CD4-positive, alpha-beta T cell treated with Interleukin-10 for 1 hour (primary cell): ENCODE results near the gene TBX4.
A peak's percentile ranks its signal among the peaks of the same experiment; 100 is the strongest.

Source experiments
- DNase-seq: peaks from one replicate; pipeline ENCODE4 v3.0.0-alpha.2; 2020

TBX4 gene

DNA sequence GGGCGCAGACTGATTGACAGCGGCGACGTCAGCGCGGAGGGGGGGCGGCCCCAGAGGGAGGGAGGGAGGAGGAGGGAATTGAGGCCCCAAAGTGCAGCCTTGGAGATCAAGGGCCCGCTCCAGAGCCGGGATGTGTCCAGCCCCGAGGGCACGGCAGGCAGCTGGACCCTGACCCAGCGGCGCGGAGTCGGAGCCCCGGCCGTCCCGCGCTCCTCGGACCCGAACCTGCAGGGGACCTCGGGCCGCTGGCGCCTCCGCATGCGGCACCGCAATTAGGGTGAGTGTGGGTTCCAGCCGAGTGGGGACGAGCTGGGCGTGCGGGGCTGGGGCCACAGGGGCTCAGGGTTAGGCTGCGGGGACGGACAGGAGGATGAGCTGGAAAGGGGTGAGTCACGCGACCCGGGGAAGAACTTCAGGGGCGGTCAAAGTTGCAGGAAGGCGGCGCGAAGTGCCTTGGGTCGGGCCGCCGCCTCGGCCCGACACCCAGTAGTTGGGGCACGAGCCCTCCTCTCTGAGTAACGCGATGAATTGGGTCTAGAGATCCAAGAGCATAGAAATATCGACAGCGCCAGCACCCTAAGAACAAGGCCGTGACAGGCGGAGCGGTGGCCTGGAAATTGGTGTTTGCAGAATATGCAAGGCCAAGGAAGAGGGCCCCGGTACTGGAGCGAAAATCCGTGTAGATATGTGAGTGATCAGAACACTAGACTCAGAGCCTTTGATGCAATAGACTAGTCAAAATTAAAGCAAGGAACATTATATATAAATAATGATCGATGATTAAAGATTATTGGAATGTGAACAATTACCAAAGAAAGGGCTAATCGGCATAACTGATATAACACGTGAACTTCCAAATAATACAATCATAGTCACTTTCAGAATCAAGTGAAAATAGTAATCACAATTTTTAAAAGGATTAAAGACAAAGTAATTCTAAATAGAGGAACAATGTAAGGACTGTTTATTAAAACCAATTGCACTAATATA is at the start of gene TBX4:
TBX4 (plus strand) TSS at position 122 of the 990 bp plus-strand sequence. CDS start 4,069 bp downstream, outside the sequence.
- no peak for DNase-seq

DNA sequence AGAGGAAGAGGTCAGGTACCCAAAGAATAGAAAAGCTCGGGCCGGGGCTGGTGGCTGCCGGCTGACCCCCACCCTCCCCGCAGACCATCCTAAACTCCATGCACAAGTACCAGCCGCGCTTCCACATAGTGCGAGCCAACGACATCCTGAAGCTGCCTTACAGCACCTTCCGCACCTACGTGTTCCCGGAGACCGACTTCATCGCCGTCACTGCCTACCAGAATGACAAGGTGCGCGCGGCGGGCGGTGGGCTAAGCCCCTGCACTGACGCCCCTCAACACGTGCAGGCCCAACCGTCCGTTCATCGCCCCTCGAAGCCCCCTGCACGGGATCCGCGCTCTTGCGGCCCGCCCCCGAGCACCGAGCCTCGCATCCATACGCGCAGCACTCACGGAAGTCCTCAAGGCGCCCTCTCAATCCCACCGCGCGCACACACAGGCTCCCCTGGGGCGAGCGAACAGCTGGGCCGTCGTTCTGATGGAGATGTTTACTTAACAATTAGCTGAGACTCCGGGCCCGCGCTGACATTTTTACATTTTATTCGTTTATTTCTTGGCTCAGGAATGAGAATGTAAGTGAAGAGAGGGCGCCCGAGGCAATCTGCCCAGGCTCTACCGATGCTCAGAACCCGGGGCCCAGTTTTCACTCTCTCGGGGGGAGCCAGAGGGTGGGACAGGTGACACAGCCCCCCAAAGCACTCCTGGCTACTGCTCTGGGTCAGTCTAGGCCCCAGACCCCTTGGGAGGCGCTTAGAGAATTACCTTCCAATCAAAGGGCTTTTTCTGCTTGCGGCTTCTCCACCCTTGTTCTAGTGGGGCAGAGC is 49.0 kb upstream of the TBX4 start:
- peak; percentile 19 for DNase-seq

DNA sequence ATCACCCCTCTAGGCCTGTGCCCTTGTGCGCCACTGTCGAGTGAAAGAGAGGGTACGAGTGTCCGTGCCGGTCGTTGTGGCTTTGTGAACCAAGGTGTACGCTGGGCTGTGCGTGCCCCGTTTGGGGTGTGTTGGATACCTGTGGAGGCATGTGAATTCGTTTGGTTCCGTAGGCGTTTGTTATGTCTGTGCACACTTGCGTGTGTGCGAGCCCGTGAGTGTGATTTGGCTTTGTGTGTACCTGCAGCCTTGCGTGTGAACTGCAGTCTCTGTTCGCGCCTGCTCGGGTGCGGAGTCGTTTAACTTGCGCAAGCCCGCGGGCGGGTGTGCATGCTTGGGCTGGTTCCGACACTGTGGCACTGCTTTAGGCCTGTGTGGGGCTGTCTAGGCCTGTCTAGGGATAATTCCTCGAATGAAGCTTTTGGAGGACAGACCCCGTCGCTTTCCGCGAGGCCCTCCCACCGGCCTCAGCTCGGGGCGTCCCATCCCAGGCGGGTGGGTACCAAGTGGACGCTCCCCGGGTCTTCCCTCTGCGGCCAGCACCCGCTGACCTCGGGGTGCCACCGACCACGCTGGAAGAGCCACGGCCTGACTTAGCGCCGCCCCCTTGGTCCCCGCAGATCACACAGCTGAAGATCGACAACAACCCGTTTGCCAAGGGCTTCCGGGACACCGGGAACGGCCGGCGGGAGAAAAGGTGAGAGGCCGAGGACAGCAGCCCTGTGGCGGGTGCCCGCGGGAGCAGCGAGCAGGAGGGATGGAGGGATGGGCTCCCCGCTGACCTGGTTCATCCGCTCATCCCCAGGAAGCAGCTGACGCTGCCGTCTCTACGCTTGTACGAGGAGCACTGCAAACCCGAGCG is 48.2 kb upstream of the TBX4 start:
- DNase-seq = peak; percentile 16

DNA sequence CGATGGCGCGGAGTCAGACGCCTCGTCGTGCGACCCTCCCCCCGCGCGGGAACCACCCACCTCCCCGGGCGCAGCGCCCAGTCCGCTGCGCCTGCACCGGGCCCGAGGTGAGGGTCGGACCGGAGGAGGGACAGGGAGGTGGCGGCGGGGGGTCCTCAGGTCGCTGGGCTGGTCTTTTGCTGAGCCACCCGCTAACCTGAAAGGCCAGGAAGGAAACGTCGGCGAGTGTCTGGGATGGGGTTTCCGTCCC is 47.6 kb upstream of the TBX4 start:
- no peak for DNase-seq

DNA sequence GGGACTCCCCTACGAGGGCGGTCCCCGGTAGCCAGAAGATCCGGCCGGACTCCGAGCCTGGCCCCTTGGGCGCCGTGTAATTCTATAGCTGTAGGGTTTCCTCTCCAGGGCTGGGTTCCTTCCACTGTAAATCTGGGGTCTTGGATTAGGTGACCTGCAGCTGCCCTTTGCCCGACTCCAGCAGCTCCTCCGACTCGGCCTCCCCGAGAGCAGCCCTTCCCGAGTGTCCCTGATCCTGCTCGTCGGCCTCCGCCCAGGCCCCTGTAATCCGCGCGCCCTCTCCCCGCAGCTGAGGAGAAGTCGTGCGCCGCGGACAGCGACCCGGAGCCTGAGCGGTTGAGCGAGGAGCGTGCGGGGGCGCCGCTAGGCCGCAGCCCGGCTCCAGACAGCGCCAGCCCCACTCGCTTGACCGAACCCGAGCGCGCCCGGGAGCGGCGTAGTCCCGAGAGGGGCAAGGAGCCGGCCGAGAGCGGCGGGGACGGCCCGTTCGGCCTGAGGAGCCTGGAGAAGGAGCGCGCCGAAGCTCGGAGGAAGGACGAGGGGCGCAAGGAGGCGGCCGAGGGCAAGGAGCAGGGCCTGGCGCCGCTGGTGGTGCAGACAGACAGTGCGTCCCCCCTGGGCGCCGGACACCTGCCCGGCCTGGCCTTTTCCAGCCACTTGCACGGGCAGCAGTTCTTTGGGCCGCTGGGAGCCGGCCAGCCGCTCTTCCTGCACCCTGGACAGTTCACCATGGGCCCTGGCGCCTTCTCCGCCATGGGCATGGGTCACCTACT is 47.1 kb upstream of the TBX4 start:
- DNase-seq = no peak

DNA sequence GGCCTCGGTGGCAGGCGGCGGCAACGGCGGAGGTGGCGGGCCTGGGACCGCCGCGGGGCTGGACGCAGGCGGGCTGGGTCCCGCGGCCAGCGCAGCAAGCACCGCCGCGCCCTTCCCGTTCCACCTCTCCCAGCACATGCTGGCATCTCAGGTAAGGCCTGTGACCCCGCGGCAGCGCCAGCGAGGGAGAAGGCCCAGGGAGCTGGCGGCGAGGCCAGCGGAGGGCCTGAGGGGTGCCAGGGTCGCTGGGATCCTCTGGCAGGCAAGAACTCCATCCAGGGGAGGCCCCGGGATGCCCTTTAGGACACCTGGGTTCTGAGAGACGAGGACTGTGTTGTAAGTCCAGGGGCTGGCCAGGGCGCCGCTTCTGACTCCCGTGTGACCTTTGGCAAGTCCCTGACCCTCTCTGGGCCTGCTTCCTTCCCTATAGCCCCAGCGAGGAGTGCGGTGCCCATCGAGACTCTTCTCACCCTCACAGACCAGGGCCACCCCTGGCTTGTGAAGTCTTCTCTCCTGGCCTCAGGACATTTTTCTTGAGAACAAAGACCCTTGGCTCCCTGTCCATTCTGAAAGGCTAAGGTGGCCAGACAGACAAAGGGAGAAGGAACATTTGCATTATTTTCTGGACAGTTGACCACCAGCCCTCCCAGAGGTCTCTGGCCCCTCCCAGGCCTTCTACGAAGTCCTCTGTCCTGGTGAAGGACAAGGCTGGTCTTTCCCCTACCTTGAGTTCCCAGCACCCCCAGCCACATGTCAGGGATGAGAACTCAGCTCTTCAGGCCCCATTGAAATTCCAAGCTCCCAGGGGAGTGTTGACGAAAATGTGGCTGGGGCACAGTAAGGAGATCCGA is 46.3 kb upstream of the TBX4 start:
- DNase-seq = no peak

DNA sequence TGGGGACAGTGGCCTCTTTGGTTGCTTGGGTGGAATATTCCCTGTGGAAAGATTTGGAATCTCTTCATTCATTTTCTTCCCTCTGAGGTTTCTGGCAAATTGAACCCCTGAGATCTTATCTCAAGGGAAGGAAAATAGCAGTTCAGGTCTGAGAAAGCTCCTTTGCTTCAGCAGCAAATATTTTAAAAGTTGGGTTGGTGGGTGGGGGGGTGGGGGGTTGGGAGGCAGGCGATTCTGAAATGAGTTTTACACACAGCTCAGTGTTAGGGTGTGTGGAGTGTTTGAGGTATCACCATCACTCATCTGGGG is 45.7 kb upstream of the TBX4 start:
- no peak for DNase-seq

DNA sequence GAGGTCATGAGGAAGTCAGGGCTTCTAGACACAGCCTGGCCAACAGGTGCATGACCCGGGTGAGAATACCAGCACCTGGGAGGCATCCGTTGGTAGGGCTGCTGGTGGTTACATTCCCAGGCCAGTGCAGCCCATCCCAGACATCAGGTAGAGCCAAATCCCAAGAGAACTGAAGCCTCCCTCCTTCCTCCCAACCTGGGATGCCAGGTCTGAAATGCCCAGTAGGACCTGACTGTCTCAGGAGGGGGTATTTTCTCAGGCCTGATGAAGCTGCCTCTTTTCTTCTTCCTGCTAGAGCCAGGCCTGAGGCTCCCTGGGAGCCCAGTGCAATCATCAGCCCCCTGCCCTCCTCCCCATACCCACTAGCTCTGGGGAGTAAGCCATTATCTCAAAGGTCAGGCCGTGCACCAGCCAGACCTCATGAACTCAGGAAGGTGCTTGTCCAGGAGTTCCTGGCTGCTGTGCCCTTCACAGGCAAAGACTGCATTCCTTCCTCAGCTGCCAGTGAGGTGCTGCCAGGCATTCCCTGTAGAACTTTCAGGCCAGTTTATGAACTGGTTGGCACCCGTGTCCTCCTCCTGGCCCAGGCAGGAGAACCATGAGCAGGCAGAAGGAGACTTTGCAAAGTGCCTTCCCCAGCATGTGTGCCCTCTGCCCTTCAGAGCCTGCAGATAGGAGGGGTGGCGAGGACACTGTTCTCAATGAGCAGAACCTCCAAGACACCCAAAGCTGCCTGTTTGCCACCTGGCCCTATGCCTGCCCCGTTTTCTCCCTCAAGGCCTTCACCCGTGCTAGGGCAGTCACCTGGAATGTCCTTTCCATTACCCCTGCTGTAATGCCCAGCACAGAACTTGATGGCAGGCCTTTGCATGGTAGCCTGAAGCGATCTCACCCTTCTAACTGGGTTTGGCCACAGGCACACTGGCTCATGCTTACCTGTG is 45.0 kb upstream of the TBX4 start:
- DNase-seq = no peak

DNA sequence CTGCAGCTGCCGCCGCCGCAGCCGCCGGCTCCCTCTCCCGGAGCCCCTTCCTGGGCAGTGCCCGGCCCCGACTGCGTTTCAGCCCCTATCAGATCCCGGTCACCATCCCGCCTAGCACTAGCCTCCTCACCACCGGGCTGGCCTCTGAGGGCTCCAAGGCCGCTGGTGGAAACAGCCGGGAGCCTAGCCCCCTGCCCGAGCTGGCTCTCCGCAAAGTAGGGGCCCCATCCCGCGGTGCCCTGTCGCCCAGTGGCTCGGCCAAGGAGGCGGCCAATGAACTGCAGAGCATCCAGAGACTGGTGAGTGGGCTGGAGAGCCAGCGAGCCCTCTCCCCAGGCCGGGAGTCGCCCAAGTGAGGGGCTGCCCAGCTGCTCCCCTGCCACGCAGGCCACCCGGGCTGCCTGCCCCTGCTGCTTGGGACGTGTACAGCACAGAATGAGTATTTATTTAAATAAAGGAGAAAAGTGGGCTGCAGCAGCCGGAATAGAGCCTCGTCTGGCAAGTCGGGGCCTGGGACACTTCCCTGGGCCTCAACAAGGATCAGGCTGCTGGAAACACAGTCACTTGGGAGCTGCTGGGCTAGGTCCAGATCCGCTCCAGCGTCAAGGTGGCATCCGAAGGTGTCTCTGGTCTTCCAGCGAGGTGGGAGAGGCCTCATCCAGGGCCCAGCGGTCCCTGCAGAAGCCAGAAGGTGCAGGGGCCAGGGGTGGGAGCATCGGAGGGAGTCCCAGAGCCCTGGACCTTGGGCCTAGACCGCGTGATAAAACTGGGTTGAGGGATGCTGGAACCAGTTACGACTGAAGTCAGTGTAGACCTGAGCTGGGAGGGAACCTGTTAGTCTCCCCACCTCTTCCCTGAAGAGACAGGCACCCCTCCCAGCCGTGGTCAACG is 43.8 kb upstream of the TBX4 start:
- DNase-seq = no peak

DNA sequence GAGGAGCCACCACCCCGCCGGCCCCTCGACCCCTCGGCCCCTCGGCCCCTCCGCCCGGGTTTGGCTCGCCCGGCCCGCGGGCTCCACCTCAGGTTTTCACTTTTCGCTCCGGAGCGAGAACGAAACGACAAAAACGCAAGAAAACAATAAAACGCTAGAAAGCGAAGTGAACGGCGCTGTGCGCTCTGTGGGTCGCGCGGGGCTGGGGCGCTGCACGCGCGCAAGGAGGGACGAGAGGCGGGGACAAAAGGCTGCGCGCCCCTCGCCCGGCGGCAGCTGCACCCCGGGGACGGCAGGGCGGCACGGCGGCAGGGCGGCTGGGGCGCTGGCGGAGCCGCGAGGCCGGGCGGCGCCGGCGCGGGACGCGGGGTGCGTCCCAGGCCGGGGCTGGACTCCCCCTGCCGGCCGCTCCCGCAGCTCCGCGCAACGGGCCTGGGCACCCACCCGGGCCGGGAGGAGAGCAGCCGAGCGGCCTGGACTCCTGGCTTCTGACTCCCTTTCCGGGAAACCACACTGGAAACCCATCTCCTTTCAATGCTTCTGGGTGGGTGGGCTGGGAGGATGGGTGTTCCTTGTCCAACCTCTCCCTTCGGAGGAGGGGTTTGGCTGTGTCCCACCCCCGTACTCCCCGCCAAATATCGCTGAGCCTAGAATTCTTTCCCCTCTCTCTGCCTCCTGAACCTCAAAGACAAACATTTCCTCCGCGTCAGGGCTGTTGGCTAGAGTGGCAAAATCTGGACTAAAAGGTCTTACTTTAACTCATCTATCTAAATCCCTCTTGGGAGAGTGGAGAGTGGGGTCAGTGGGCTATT is 42.7 kb upstream of the TBX4 start:
- DNase-seq = peak; percentile 32

DNA sequence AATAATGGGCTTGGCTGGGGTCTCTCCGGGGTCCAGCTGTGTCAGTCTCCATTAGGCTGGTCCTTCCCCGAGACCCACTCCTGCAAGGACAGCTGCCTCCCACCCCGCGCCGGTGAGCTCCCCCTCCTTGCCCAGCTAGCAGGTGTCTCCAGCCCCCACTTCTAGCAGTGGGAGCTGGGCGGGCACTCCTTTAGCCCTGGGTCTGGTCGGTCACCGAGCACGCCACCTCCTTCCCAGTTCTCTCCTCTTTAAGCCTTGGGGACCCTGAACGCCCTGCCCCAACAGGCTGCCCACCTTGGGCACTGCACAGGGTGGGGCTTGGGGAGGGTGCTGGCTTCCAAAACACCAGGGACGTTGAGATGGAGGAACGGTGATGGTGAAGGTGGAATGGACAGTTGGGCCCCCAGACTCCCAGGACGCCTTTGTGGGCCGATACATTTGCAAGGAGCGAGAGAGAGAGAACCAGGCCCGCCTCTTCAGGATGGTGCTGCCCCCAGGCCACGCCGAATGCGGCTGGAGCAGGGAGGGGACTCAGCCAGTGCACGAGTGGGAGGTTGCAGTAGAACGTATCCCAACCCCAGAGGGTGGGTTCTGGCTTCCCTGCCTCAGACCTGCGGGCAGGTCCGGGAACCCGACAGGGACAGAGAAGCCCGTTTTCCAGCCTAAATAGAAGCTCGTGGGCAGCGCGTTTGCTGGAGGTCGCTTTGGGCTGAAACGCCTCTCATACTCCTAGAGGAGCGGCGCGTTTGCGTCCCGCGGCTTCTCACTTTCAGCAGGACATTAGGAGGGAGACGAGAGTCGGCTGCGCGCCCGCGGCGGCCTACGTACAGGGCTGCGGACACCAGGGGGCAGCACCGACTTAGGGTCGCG is 41.8 kb upstream of the TBX4 start:
- DNase-seq = peak; percentile 80

DNA sequence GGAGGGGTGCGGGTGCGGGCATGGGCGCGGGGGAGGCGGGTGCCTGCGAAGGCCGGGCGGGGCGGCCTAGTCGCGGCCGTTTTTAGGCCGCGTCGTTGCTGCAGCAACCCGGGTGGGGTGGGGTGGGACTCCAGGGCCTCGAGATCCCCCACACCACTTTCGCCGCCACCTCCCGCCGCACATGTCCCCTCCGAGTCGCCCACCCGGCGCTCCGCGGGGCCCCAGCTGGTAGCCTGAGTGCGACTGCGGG is 41.3 kb upstream of the TBX4 start:
- DNase-seq = no peak

DNA sequence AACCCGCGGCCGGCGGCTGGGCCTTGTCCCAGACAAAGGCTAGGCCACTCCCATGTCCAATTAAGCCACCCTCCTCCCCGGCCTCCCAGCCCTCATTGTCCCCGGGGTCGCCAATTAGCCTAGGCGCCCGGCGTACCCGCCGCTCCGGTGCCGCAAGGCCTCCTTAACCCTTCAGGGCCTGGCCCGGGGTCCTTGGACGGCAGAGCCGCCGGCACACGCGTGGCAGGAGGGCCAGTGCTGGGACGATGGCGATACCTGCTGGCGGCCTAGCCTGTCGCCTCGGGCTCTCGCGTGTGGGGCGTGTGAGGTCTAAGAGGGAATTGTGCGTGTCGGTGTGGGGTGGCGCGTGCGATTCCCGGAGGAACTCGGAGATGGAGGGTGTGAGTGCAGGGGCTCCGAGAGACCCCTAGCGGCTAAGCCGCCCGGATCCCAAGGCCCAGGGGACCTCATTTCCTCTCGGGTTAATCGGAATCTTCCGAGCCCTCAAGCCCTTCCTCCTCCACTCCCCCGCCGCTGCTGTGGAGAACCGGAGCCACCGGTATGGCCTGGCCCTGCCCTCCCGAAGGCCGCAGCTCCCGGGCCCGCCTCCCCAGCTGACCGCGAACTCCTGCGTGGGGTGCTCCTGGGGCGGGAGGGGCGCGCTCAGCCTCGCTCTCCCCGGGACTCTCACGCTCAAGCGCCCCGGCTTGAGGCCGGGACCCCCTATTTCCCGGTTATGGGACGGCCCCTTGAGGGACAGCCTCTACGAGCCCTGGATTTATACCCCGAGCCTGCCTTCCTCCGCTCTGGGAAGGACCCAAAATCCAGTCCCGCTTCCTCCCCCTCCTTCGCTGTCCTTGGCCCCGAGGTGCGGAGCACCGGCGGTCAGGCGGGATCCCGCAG is 40.7 kb upstream of the TBX4 start:
- peak; percentile 30 for DNase-seq

DNA sequence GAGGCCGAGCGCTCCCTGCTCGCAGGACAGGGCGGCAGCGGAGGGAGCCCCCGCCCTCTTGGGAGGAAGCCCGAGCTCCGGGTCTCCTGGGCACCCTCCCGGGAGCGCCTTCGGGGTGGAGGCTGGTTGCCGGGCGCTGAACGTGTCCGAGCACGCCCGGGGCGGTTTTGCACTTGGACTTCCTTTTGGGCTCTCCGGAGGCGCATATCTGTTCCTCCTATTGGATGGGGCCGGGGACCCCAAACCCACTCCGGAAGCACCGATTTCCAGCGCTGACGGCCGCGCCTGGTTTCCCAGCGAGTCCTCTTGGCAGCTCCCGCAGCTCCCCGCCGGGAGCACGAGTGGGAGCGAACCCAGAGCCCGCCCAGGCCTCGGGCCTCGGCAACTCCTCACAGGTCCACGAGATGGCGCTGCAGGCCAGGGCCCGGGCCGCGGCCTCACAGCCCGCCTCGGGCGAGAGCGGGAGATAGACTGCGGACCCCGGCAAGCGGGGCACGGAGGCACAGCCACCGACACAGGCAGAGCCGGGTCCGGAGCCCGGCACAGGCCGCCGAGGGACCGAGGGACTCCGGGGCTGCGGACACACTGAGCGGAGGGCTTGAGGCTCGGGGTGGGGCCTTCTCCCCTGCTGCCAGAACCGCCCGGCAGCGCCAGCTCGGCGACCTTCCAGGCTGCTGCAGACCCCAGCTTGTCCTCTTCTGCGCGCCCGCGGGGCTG is 39.9 kb upstream of the TBX4 start:
- DNase-seq = peak; percentile 82

DNA sequence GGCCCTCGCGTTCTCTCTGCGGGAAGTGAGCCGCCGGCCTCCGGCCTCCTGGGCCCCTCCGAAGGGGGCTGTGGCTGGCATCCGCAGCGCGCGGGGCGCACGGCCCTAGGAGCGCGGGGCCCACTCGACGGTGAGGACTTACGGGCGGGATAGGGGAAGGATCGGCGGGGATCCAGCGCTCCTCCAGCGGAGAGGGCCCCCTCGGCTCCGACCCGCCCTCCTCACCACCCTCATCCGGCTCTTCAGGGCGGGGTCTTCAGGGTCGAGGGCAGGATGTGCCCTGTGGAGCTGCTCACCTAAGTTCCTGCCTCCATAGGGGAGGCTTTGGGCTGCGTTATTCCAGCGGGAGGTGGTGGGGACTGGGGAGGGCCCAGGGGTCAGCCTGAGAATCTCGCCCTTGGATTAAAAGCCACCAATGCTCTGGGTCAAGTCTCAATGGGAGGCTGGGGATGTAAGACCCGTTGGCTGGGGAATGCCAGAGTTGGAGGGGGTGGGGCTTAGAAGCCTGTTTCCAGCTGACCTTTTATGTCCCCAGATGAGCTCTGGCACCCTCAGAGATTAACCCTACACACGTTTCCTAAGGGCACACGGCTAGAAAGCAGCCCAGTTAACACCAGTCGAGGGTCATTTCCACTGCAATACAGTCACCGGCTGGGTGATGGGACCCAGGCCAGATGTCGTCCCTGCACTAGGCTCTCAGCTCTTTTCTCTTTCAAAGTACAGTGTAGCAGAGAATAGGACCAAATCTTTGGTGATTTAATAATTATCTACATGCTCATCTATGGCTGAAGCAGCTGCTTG is 39.2 kb upstream of the TBX4 start:
- no peak for DNase-seq
